NCI-H146 (cell line): ENCODE measurements around the gene ADAMTS17.
A peak's percentile ranks its signal among the peaks of the same experiment; 100 is the strongest.
"Not testable (repeated sequence)": the region's sequence is repeated elsewhere in the genome, so short reads cannot be mapped to it uniquely, and the experiment has no call there.

ENCODE experiments used
- DNase-seq: peaks from one replicate; lab custom pipeline; 2025; lab: John Stamatoyannopoulos, UW

The ADAMTS17 gene

GRCh38 chr15:99951511-99951910, 390.3 kb downstream of the ADAMTS17 start:
- DNase-seq = no peak

GRCh38 chr15:99944131-99944530, 397.6 kb downstream of the ADAMTS17 start:
- DNase-seq = no peak

GRCh38 chr15:99943466-99943865, 398.3 kb downstream of the ADAMTS17 start:
- no peak for DNase-seq

- no peak for DNase-seq
Observed at GRCh38 chr15:99932676-99933402, 408.9 kb downstream of the ADAMTS17 start.

- DNase-seq = no peak
Observed at GRCh38 chr15:99931703-99932603, 409.8 kb downstream of the ADAMTS17 start.

GRCh38 chr15:99930696-99931095, 411.1 kb downstream of the ADAMTS17 start:
- no peak for DNase-seq

- DNase-seq = no peak
Observed at GRCh38 chr15:99929266-99929665, 412.5 kb downstream of the ADAMTS17 start.

GRCh38 chr15:99928429-99928981, 413.3 kb downstream of the ADAMTS17 start:
- peak; percentile 63 for DNase-seq

- DNase-seq = not testable (repeated sequence)
Observed at GRCh38 chr15:99926532-99926931, 415.2 kb downstream of the ADAMTS17 start.

- peak; percentile 67 for DNase-seq
Observed at GRCh38 chr15:99925661-99926461, 415.9 kb downstream of the ADAMTS17 start.

GRCh38 chr15:99923711-99924110, 418.1 kb downstream of the ADAMTS17 start:
- DNase-seq = no peak
